Measurements from ENCODE around the gene PRDX6.

DNA sequence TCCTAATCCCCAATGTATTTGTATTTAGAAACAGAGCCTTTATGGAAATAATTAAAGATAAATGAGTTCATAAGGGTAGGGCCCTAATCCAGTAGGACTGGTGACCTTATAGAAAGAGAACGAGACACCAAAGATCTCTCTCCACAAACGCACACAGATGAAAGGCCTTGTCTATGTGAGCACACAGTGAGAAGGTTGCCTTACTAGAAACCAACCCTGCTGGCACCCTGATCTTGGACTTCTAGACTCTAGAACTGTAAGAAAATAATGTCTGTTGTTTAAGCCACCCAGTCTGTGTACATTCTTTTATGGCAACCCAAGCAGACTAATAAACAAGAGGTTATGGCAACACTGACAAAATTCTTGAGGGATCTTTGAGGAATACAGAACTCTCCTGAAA lies 44.8 kb upstream of the PRDX6 start:
- no peak for TF ChIP-seq ZNF629 (tag by site-specific recombination; IDR thresholded peaks at IDR 0.05)
- TF ChIP-seq, protein P1, sequence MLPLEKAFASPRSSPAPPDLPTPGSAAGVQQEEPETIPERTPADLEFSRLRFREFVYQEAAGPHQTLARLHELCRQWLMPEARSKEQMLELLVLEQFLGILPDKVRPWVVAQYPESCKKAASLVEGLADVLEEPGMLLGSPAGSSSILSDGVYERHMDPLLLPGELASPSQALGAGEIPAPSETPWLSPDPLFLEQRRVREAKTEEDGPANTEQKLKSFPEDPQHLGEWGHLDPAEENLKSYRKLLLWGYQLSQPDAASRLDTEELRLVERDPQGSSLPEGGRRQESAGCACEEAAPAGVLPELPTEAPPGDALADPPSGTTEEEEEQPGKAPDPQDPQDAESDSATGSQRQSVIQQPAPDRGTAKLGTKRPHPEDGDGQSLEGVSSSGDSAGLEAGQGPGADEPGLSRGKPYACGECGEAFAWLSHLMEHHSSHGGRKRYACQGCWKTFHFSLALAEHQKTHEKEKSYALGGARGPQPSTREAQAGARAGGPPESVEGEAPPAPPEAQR (tag by site-specific recombination; IDR thresholded peaks at IDR 0.05) = no peak
- TF ChIP-seq ZNF837 (tag by site-specific recombination; IDR thresholded peaks at IDR 0.05) = no peak
- TF ChIP-seq, protein P2, sequence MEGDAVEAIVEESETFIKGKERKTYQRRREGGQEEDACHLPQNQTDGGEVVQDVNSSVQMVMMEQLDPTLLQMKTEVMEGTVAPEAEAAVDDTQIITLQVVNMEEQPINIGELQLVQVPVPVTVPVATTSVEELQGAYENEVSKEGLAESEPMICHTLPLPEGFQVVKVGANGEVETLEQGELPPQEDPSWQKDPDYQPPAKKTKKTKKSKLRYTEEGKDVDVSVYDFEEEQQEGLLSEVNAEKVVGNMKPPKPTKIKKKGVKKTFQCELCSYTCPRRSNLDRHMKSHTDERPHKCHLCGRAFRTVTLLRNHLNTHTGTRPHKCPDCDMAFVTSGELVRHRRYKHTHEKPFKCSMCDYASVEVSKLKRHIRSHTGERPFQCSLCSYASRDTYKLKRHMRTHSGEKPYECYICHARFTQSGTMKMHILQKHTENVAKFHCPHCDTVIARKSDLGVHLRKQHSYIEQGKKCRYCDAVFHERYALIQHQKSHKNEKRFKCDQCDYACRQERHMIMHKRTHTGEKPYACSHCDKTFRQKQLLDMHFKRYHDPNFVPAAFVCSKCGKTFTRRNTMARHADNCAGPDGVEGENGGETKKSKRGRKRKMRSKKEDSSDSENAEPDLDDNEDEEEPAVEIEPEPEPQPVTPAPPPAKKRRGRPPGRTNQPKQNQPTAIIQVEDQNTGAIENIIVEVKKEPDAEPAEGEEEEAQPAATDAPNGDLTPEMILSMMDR (tag by site-specific recombination; IDR thresholded peaks at IDR 0.05) = no peak
- TF ChIP-seq TRIM28 (IDR thresholded peaks at IDR 0.05; ENCODE audit: borderline replicate concordance, low read length) = no peak
- TF ChIP-seq, protein P3, sequence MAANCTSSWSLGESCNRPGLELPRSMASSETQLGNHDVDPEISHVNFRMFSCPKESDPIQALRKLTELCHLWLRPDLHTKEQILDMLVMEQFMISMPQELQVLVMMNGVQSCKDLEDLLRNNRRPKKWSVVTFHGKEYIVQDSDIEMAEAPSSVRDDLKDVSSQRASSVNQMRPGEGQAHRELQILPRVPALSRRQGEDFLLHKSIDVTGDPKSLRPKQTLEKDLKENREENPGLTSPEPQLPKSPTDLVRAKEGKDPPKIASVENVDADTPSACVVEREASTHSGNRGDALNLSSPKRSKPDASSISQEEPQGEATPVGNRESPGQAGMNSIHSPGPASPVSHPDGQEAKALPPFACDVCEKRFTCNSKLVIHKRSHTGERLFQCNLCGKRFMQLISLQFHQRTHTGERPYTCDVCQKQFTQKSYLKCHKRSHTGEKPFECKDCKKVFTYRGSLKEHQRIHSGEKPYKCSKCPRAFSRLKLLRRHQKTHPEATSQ (tag by site-specific recombination; IDR thresholded peaks at IDR 0.05) = no peak
- TF ChIP-seq, protein P4, sequence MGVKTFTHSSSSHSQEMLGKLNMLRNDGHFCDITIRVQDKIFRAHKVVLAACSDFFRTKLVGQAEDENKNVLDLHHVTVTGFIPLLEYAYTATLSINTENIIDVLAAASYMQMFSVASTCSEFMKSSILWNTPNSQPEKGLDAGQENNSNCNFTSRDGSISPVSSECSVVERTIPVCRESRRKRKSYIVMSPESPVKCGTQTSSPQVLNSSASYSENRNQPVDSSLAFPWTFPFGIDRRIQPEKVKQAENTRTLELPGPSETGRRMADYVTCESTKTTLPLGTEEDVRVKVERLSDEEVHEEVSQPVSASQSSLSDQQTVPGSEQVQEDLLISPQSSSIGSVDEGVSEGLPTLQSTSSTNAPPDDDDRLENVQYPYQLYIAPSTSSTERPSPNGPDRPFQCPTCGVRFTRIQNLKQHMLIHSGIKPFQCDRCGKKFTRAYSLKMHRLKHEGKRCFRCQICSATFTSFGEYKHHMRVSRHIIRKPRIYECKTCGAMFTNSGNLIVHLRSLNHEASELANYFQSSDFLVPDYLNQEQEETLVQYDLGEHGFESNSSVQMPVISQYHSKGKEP (tag by site-specific recombination; IDR thresholded peaks at IDR 0.05) = no peak
- TF ChIP-seq YY1 (tag by site-specific recombination; IDR thresholded peaks at IDR 0.05) = no peak
- TF ChIP-seq ZNF324 (tag by site-specific recombination; IDR thresholded peaks at IDR 0.05) = no peak
- TF ChIP-seq ZBTB8A (tag by site-specific recombination; IDR thresholded peaks at IDR 0.05) = no peak
- no peak for TF ChIP-seq ZNF274 (IDR thresholded peaks at IDR 0.05; ENCODE audit: low read length)
- TF ChIP-seq ZNF274 (tag by site-specific recombination; IDR thresholded peaks at IDR 0.05; ENCODE audit: borderline replicate concordance) = no peak
- TF ChIP-seq, protein P5, sequence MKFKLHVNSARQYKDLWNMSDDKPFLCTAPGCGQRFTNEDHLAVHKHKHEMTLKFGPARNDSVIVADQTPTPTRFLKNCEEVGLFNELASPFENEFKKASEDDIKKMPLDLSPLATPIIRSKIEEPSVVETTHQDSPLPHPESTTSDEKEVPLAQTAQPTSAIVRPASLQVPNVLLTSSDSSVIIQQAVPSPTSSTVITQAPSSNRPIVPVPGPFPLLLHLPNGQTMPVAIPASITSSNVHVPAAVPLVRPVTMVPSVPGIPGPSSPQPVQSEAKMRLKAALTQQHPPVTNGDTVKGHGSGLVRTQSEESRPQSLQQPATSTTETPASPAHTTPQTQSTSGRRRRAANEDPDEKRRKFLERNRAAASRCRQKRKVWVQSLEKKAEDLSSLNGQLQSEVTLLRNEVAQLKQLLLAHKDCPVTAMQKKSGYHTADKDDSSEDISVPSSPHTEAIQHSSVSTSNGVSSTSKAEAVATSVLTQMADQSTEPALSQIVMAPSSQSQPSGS (tag by site-specific recombination; IDR thresholded peaks at IDR 0.05; ENCODE audit: low read depth) = no peak
- no peak for TF ChIP-seq BCL11A (tag by site-specific recombination; IDR thresholded peaks at IDR 0.05; ENCODE audit: low read depth)
